Measurements from ENCODE around the gene FANCC. TPM values are rescaled to one million over a fixed set of nuclear protein-coding genes. Genes with fewer than 3 reads are reported as not detected.

The FANCC gene
- 10.2 to 13.9 TPM (median 12.0 TPM) in 5 replicates for total RNA-seq (2022; extraction: Qiagen RNA extraction)

GRCh38 chr9:95317119-95317892 is at the start of gene FANCC:
Gene FANCC, minus strand, starts transcription at chr9:95317709. Its CDS starts 68,418 bp downstream, at chr9:95249291.

Other genes with a start within 250 kb of the FANCC start
- 2.1 to 4.3 TPM (median 2.9 TPM) in 5 replicates for gene PTCH1, start 199.3 kb upstream of the FANCC start, total RNA-seq (2022; extraction: Qiagen RNA extraction)

Measured in A549 treated with Hydrocortisone at 1 μM for 4 hours (cell line).